ENCODE results near the gene GAL.

The GAL gene

GRCh38 chr11:68649851-68650555 lies 34.3 kb upstream of the GAL start:
- no peak for DNase-seq (ENCODE audit: low read depth, low spot score)
- H3K4me3 ChIP-seq (ENCODE audit: low read depth, low read length): no peak overlapping the region
- in situ Hi-C loops (cut with HindIII; ENCODE audit: low sequenced_read_pairs): no loop called here
- no peak for TF ChIP-seq CTCF (IDR thresholded peaks at IDR 0.05; ENCODE audit: low read depth, low read length)

GRCh38 chr11:68650801-68651200 lies 33.5 kb upstream of the GAL start:
- no peak for TF ChIP-seq CTCF (IDR thresholded peaks at IDR 0.05; ENCODE audit: low read depth, low read length)
- H3K4me3 ChIP-seq (ENCODE audit: low read depth, low read length): no peak overlapping the region
- DNase-seq (ENCODE audit: low read depth, low spot score): no peak
- in situ Hi-C loops (cut with HindIII; ENCODE audit: low sequenced_read_pairs): no loop called here

DNA sequence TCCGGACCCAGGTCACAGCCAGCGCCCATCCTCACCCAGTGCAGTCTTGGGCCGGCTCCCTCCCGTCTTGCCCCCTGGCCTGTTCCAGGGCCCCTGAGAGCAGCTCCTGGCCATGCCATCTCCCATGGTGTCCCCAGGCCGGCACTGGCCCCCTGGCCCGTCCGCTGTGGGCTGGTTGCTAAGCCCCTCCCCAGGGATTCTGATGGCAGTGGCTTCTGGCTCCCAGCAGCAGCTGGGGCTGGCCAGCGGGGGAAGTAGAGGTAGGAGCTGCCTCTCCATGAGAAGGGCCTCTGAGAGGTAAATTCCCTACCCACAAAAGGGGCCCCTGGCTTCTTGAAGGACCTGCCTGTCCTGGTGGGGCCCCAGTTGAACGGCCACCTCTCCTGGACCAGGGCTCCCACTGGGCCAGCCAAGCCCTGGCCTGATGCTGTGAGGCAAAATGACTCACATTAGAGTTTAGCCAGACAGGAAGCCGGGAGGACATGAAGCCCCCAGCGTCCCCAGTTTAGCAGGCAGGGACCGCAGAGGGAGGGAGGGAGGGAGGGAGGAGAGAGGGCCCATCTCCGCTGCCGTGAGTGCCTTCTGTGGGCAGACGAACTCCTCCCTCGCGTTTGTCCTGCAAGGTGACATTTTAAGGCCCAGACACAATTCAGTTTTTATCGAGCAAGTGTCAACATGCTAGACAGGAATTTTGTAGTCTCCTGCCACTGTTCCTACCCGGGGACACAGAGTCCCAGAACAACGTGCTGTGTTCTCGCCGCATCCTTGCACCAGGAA lies 32.9 kb upstream of the GAL start:
- peak; percentile 47 for DNase-seq (ENCODE audit: low read depth, low spot score)
- no peak overlapping the region for H3K4me3 ChIP-seq (ENCODE audit: low read depth, low read length)
- in situ Hi-C loops (cut with HindIII; ENCODE audit: low sequenced_read_pairs): no loop called here
- TF ChIP-seq CTCF (IDR thresholded peaks at IDR 0.05; ENCODE audit: low read depth, low read length): no peak

DNA sequence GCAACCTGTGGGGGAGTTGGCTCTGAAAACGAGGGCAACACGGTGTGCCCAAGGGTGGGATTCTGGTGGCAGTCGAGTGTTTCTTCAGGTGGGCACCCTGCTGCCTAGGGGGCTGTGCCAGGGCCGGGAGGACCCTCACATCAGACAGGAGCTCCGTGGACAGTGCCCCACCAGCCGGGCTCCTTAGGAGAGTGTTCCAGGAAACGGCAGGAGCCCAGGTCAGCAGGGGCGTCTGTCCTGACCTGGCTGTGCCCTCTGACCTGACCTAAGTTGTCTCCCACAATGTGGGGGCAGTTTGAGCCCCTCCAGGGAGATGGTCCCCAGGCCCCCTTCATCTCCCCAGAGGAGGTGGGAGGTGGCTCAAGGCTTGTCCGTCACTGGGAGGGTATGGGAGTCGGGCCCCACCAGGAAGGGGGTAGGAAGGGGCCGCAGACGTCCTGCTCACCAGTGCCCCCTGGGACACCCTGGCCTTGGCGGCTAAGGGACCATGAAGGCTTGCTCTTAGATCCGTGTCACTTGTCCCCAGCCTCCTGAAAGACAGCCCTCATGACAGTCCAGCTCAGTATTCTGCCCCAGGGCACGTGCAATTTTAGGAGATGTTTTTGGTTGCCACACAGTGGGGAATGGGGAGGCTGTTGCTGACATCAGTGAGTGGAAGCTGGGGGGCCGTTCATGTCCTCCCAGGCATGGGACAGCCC lies 32.2 kb upstream of the GAL start:
- in situ Hi-C loops (cut with HindIII; ENCODE audit: low sequenced_read_pairs): no loop called here
- no peak for DNase-seq (ENCODE audit: low read depth, low spot score)
- H3K4me3 ChIP-seq (ENCODE audit: low read depth, low read length): no peak overlapping the region
- no peak for TF ChIP-seq CTCF (IDR thresholded peaks at IDR 0.05; ENCODE audit: low read depth, low read length)

DNA sequence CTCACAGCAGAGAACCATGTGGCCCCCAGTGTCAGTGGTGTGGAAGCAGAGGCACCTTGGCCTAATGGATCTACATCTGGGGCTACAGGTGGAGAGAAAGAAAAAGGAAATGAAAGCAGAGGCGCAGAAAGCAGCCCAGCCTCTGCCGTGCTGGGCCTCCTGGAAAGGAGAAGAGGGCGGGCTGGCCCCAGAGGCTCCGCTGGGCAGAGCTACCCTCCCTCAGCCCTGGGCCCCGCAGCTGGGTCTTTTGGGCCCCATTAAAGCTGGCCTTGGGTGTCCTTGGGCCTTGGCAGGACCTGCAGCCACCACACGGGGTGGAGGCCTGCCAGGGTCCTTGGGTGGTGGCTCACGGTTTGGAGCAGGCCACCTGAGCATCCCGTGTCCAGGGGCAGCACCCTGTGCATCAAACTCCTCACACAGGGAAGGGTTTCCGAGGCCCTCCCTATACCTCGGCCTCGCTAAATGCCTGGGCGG lies 31.6 kb upstream of the GAL start:
- in situ Hi-C loops (cut with HindIII; ENCODE audit: low sequenced_read_pairs): no loop called here
- no peak for DNase-seq (ENCODE audit: low read depth, low spot score)
- H3K4me3 ChIP-seq (ENCODE audit: low read depth, low read length): no peak overlapping the region
- TF ChIP-seq CTCF (IDR thresholded peaks at IDR 0.05; ENCODE audit: low read depth, low read length): no peak
